HepG2 (cell line): ENCODE measurements around the gene TRPM5. TPM values are rescaled to one million over a fixed set of nuclear protein-coding genes. Genes with fewer than 3 reads are reported as not detected.

Experiments
- BCL6 ChIP-seq: IDR thresholded peaks from 2 replicates; pipeline ENCODE4 v1.6.1; 2016; ENCODE audit warnings: missing genetic modification reagents, missing compliant biosample characterization
- FOSL2 ChIP-seq: sonication (generic); formaldehyde crosslinking; IDR thresholded peaks from 2 replicates; pipeline ENCODE4 v1.4.0; 2020; ENCODE audit warnings: missing genetic modification reagents
- HMG20A ChIP-seq: IDR thresholded peaks from 2 replicates; pipeline ENCODE4 v1.6.1; 2016; ENCODE audit warnings: borderline replicate concordance
- KDM2A ChIP-seq: sonication (generic); formaldehyde crosslinking; IDR thresholded peaks from 2 replicates; pipeline ENCODE4 v1.4.0; 2020; ENCODE audit warnings: low read depth, missing genetic modification reagents, borderline replicate concordance
- NAIF1 ChIP-seq: sonication (generic); formaldehyde crosslinking; IDR thresholded peaks from 2 replicates; pipeline ENCODE4 v1.5.0; 2020; ENCODE audit warnings: mild to moderate bottlenecking, missing genetic modification reagents, borderline replicate concordance
- NFYB ChIP-seq: sonication (generic); formaldehyde crosslinking; IDR thresholded peaks from 2 replicates; pipeline ENCODE4 v1.4.0; 2020; ENCODE audit warnings: missing genetic modification reagents
- NR3C1 ChIP-seq: sonication (generic); formaldehyde crosslinking; IDR thresholded peaks from 2 replicates; pipeline ENCODE4 v1.4.0; 2020; ENCODE audit warnings: missing genetic modification reagents
- ZBTB21 ChIP-seq: sonication (generic); formaldehyde crosslinking; IDR thresholded peaks from 2 replicates; pipeline ENCODE4 v1.4.0; 2020; ENCODE audit warnings: missing genetic modification reagents
- ZBTB33 ChIP-seq: sonication (generic); formaldehyde crosslinking; IDR thresholded peaks from 2 replicates; pipeline ENCODE4 v1.4.0; 2020; ENCODE audit warnings: missing genetic modification reagents
- ZNF558 ChIP-seq: sonication (generic); formaldehyde crosslinking; IDR thresholded peaks from 2 replicates; pipeline ENCODE4 v1.9.0; 2022; ENCODE audit warnings: mild to moderate bottlenecking, missing genetic modification reagents, borderline replicate concordance
- ZNF639 ChIP-seq: conservative IDR thresholded peaks from 2 replicates; pipeline ENCODE4 v1.6.1; 2018; ENCODE audit warnings: missing genetic modification reagents
- polyA plus RNA-seq, 8 experiments: library from polyadenylated mRNA; depleted of rRNA in 3 of 8; stranded (reverse) in 7 of 8; unstranded in 1 of 8; fragments of >200 nt; fragmentation: Illumina TruSeq in 4 of 8; extraction: Trizol in 4 of 8; gene quantifications; 2 replicates each; pipeline versions ENCODE4 v1.2.1 to v1.2.3, GENCODE V29; 2011 to 2016; ENCODE audit warnings: low read depth in 4 of 8, missing spikeins in 1 of 8, mixed read lengths in 1 of 8; ENCODE audit not compliant: insufficient read depth in 1 of 8
- total RNA-seq, 5 experiments: library from RNA; depleted of rRNA; stranded (reverse); fragments of >200 nt; fragmentation: Illumina TruSeq; extraction: Trizol; gene quantifications; 2 replicates each; pipeline ENCODE4 v1.2.3, GENCODE V29; 2016; ENCODE audit warnings: low read depth in 1 of 5
- TF ChIP-seq, protein P1 (sequence below), 2 experiments: IDR thresholded peaks; 2 replicates each; pipeline ENCODE4 v1.6.1; 2011 to 2012; ENCODE audit warnings: low read length in 2 of 2, borderline replicate concordance in 1 of 2, low read depth in 1 of 2, mild to moderate bottlenecking in 1 of 2, moderate library complexity in 1 of 2
- TF ChIP-seq, protein P2 (sequence below): sonication (generic); formaldehyde crosslinking; IDR thresholded peaks from 2 replicates; pipeline ENCODE4 v1.4.0; 2020; ENCODE audit warnings: missing genetic modification reagents, borderline replicate concordance
- TF ChIP-seq, protein P3 (sequence below): sonication (generic); formaldehyde crosslinking; IDR thresholded peaks from 2 replicates; pipeline ENCODE4 v1.5.1; 2020; ENCODE audit warnings: missing genetic modification reagents, mild to moderate bottlenecking, borderline replicate concordance

Gene TRPM5
- total and polyA plus RNA-seq, 2 of the 13 experiments (the other 11 are each of a cell fraction or from before 2014, with no cell fraction given) = 0.12 TPM; not detected in 1

GRCh38 chr11:2409611-2410468, 34.5 kb downstream of the TRPM5 start (continued):
- TF ChIP-seq, protein P1, sequence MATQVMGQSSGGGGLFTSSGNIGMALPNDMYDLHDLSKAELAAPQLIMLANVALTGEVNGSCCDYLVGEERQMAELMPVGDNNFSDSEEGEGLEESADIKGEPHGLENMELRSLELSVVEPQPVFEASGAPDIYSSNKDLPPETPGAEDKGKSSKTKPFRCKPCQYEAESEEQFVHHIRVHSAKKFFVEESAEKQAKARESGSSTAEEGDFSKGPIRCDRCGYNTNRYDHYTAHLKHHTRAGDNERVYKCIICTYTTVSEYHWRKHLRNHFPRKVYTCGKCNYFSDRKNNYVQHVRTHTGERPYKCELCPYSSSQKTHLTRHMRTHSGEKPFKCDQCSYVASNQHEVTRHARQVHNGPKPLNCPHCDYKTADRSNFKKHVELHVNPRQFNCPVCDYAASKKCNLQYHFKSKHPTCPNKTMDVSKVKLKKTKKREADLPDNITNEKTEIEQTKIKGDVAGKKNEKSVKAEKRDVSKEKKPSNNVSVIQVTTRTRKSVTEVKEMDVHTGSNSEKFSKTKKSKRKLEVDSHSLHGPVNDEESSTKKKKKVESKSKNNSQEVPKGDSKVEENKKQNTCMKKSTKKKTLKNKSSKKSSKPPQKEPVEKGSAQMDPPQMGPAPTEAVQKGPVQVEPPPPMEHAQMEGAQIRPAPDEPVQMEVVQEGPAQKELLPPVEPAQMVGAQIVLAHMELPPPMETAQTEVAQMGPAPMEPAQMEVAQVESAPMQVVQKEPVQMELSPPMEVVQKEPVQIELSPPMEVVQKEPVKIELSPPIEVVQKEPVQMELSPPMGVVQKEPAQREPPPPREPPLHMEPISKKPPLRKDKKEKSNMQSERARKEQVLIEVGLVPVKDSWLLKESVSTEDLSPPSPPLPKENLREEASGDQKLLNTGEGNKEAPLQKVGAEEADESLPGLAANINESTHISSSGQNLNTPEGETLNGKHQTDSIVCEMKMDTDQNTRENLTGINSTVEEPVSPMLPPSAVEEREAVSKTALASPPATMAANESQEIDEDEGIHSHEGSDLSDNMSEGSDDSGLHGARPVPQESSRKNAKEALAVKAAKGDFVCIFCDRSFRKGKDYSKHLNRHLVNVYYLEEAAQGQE (IDR thresholded peaks at IDR 0.05; ENCODE audit: borderline replicate concordance in 1 of 2, low read depth in 1 of 2, low read length in 2 of 2) = no peak
- TF ChIP-seq NFYB (CRISPR knock-in tag) = no peak
- 0 out of 2 replicates have a peak, but pooled peaks have one; percentile 21 for TF ChIP-seq ZBTB33 (CRISPR knock-in tag)
- TF ChIP-seq, protein P2, sequence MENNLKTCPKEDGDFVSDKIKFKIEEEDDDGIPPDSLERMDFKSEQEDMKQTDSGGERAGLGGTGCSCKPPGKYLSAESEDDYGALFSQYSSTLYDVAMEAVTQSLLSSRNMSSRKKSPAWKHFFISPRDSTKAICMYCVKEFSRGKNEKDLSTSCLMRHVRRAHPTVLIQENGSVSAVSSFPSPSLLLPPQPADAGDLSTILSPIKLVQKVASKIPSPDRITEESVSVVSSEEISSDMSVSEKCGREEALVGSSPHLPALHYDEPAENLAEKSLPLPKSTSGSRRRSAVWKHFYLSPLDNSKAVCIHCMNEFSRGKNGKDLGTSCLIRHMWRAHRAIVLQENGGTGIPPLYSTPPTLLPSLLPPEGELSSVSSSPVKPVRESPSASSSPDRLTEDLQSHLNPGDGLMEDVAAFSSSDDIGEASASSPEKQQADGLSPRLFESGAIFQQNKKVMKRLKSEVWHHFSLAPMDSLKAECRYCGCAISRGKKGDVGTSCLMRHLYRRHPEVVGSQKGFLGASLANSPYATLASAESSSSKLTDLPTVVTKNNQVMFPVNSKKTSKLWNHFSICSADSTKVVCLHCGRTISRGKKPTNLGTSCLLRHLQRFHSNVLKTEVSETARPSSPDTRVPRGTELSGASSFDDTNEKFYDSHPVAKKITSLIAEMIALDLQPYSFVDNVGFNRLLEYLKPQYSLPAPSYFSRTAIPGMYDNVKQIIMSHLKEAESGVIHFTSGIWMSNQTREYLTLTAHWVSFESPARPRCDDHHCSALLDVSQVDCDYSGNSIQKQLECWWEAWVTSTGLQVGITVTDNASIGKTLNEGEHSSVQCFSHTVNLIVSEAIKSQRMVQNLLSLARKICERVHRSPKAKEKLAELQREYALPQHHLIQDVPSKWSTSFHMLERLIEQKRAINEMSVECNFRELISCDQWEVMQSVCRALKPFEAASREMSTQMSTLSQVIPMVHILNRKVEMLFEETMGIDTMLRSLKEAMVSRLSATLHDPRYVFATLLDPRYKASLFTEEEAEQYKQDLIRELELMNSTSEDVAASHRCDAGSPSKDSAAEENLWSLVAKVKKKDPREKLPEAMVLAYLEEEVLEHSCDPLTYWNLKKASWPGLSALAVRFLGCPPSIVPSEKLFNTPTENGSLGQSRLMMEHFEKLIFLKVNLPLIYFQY = no peak
- peak; percentile 42; the same call in 1 of the 2 replicates for TF ChIP-seq ZNF558 (CRISPR knock-in tag)
- TF ChIP-seq, protein P3, sequence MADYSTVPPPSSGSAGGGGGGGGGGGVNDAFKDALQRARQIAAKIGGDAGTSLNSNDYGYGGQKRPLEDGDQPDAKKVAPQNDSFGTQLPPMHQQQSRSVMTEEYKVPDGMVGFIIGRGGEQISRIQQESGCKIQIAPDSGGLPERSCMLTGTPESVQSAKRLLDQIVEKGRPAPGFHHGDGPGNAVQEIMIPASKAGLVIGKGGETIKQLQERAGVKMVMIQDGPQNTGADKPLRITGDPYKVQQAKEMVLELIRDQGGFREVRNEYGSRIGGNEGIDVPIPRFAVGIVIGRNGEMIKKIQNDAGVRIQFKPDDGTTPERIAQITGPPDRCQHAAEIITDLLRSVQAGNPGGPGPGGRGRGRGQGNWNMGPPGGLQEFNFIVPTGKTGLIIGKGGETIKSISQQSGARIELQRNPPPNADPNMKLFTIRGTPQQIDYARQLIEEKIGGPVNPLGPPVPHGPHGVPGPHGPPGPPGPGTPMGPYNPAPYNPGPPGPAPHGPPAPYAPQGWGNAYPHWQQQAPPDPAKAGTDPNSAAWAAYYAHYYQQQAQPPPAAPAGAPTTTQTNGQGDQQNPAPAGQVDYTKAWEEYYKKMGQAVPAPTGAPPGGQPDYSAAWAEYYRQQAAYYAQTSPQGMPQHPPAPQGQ (CRISPR knock-in tag) = peak; percentile 82; the same call in 1 of the 2 replicates
- TF ChIP-seq NAIF1 = no peak
- TF ChIP-seq FOSL2 (CRISPR knock-in tag) = peak; percentile 60
- TF ChIP-seq ZNF639 = no peak; the same call in 1 of the 2 replicates
- no peak for TF ChIP-seq ZBTB21
- TF ChIP-seq HMG20A = peak; percentile 71; the same call in 1 of the 2 replicates
- peak; percentile 64 for TF ChIP-seq BCL6 (CRISPR knock-in tag)
- TF ChIP-seq NR3C1 (CRISPR knock-in tag) = no peak
- TF ChIP-seq KDM2A (CRISPR knock-in tag) = 0 out of 2 replicates have a peak, but pooled peaks have one; percentile 46
